Neural cell (in vitro differentiated cells): ENCODE results near the gene HMX1. TPM values are rescaled to one million over a fixed set of nuclear protein-coding genes. Genes with fewer than 3 reads are reported as not detected.

ENCODE experiments used
- H2AFZ ChIP-seq: fragments of 200-600, 300-800 bp; sonication (generic), shearing (Covaris generic); 2 replicates; pipeline ENCODE4 v1.6.0; 2014; ENCODE audit warnings: low read depth, mild to moderate bottlenecking, antibody characterized with exemption, low read length, moderate library complexity
- H3F3A ChIP-seq: fragments of 200-600 bp; shearing (Covaris generic); 2 replicates; pipeline ENCODE4 v1.6.1; 2016; ENCODE audit warnings: mild to moderate bottlenecking, moderate library complexity, mixed read lengths, antibody characterized with exemption, low read length; ENCODE audit not compliant: insufficient read depth, poor library complexity, severe bottlenecking
- H3K27ac ChIP-seq: fragments of 200-600, 300-800 bp; sonication (generic), shearing (Covaris generic); 2 replicates; pipeline ENCODE4 v1.5.1; 2014; ENCODE audit warnings: mild to moderate bottlenecking, low read length, moderate library complexity
- H3K27me3 ChIP-seq: fragments of 300-800, 200-600 bp; sonication (generic), shearing (Covaris generic); 2 replicates; pipeline ENCODE4 v1.6.0; 2014; ENCODE audit warnings: mild to moderate bottlenecking, low read depth, low read length, moderate library complexity; ENCODE audit not compliant: insufficient read depth
- H3K36me3 ChIP-seq: fragments of 300-800, 200-600 bp; sonication (generic), shearing (Covaris generic); 2 replicates; pipeline ENCODE4 v1.5.1; 2014; ENCODE audit warnings: mild to moderate bottlenecking, antibody characterized with exemption, low read length, moderate library complexity; ENCODE audit not compliant: insufficient read depth
- H3K4me2 ChIP-seq: fragments of 300-800, 200-600 bp; sonication (generic), shearing (Covaris generic); 2 replicates; pipeline ENCODE4 v1.6.0; 2014; ENCODE audit warnings: mild to moderate bottlenecking, low read length
- H3K4me3 ChIP-seq: fragments of 300-800, 200-600 bp; sonication (generic), shearing (Covaris generic); 2 replicates; pipeline ENCODE4 v1.5.1; 2014; ENCODE audit warnings: mild to moderate bottlenecking, low read length, moderate library complexity
- H3K79me2 ChIP-seq: fragments of 200-600 bp; shearing (Covaris generic); replicated peaks from 2 replicates; pipeline ENCODE4 v1.6.0; 2014; ENCODE audit warnings: mild to moderate bottlenecking, low read length, moderate library complexity; ENCODE audit not compliant: insufficient read depth
- H3K9ac ChIP-seq: fragments of 300-800, 200-600 bp; sonication (generic), shearing (Covaris generic); 2 replicates; pipeline ENCODE4 v1.6.1; 2016; ENCODE audit warnings: mild to moderate bottlenecking, low read length, mixed read lengths
- H3K9me2 ChIP-seq: fragments of 200-600 bp; shearing (Covaris generic); 2 replicates; pipeline ENCODE4 v1.6.1; 2016; ENCODE audit warnings: mild to moderate bottlenecking, low read length, mixed read lengths; ENCODE audit not compliant: insufficient read depth
- H3K9me3 ChIP-seq: fragments of 200-600, 300-800 bp; sonication (generic), shearing (Covaris generic); 2 replicates; pipeline ENCODE4 v1.6.1; 2016; ENCODE audit warnings: mild to moderate bottlenecking, mixed run types, low read length, moderate library complexity, mixed read lengths
- H4K20me1 ChIP-seq: fragments of 200-600 bp; shearing (Covaris generic); 2 replicates; pipeline ENCODE4 v1.6.1; 2016; ENCODE audit warnings: mild to moderate bottlenecking, mixed run types; ENCODE audit not compliant: insufficient read depth
- CTCF ChIP-seq: fragments of 450-650 bp; IDR thresholded peaks from 2 replicates; pipeline ENCODE4 v1.5.1; 2014; ENCODE audit warnings: antibody characterized with exemption, mild to moderate bottlenecking, moderate library complexity; ENCODE audit not compliant: poor library complexity, severe bottlenecking
- EP300 ChIP-seq: fragments of 450-650 bp; conservative IDR thresholded peaks from 2 replicates; pipeline ENCODE4 v1.6.1; 2014; ENCODE audit warnings: antibody characterized with exemption, mild to moderate bottlenecking, moderate library complexity; ENCODE audit not compliant: poor library complexity, severe bottlenecking
- EZH2 ChIP-seq: fragments of 200-600, 300-800 bp; shearing (Covaris generic), sonication (generic); IDR thresholded peaks from 2 replicates; pipeline ENCODE4 v1.6.1; 2014; ENCODE audit warnings: antibody characterized with exemption, low read length, borderline replicate concordance, mild to moderate bottlenecking; ENCODE audit not compliant: insufficient read depth, poor library complexity, severe bottlenecking
- MXI1 ChIP-seq: fragments of 450-650 bp; conservative IDR thresholded peaks from 2 replicates; pipeline ENCODE4 v1.6.1; 2014; ENCODE audit warnings: antibody characterized with exemption, mild to moderate bottlenecking; ENCODE audit not compliant: poor library complexity, severe bottlenecking
- POLR2AphosphoS5 ChIP-seq: IDR thresholded peaks from 2 replicates; pipeline ENCODE4 v1.6.1; 2012
- RAD21 ChIP-seq: fragments of 450-650 bp; conservative IDR thresholded peaks from 2 replicates; pipeline ENCODE4 v1.6.1; 2014; ENCODE audit warnings: antibody characterized with exemption, mild to moderate bottlenecking, moderate library complexity
- REST ChIP-seq: IDR thresholded peaks from 2 replicates; pipeline ENCODE4 v1.6.1; 2012; ENCODE audit warnings: borderline replicate concordance
- SMC3 ChIP-seq: fragments of 450-650 bp; conservative IDR thresholded peaks from 2 replicates; pipeline ENCODE4 v1.6.1; 2014; ENCODE audit warnings: antibody characterized with exemption, mild to moderate bottlenecking, moderate library complexity; ENCODE audit not compliant: poor library complexity
- TAF1 ChIP-seq: IDR thresholded peaks from 2 replicates; pipeline ENCODE4 v1.6.1; 2012; ENCODE audit warnings: low read depth
- polyA plus RNA-seq: library from polyadenylated mRNA; depleted of rRNA; stranded (reverse); fragments of >200 nt; gene quantifications from 2 replicates; pipeline ENCODE4 v1.2.3, GENCODE V29; 2014

The HMX1 gene
- polyA plus RNA-seq, 1 donor from 2014 or later, result 0.89 TPM

GRCh38 chr4:8819019-8819418 is 52.6 kb downstream of the HMX1 start:
- Histone ChIP-seq H3K4me2 (no peak overlapping the region), H3K27me3 (no peaks in the 10 kb centered on the region)
- TF ChIP-seq REST (no peak), EP300 (no peak), EZH2 (no peak), TAF1 (no peak), CTCF (no peak), POLR2AphosphoS5 (no peak), RAD21 (no peak)

GRCh38 chr4:8818063-8818881 is 53.4 kb downstream of the HMX1 start:
- no peak overlapping the region for H3K27ac ChIP-seq
- no peaks in the 10 kb centered on the region for H3K36me3 ChIP-seq
- no peaks in the 10 kb centered on the region for H3K9me3 ChIP-seq
- TF ChIP-seq CTCF (no peak), POLR2AphosphoS5 (no peak), REST (no peak), RAD21 (no peak), TAF1 (no peak), MXI1 (no peak), EZH2 (no peak), EP300 (no peak), SMC3 (no peak)
- no peak overlapping the region for H3K4me2 ChIP-seq
- no peaks in the 10 kb centered on the region for H3K9me2 ChIP-seq
- no peak overlapping the region for H2AFZ ChIP-seq
- H4K20me1 ChIP-seq, result no peaks in the 10 kb centered on the region
- no peaks in the 10 kb centered on the region for H3F3A ChIP-seq
- no peak overlapping the region for H3K4me3 ChIP-seq
- no peaks in the 10 kb centered on the region for H3K27me3 ChIP-seq
- no peaks in the 10 kb centered on the region for H3K79me2 ChIP-seq
- H3K9ac ChIP-seq, result no peak overlapping the region

More at GRCh38 chr4:8819019-8819418, 52.6 kb downstream of the HMX1 start:
- no peaks in the 10 kb centered on the region for H4K20me1 ChIP-seq
- no peaks in the 10 kb centered on the region for H3K79me2 ChIP-seq
- no peaks in the 10 kb centered on the region for H3F3A ChIP-seq
- H3K9ac ChIP-seq, result no peak overlapping the region
- H3K9me3 ChIP-seq, result no peaks in the 10 kb centered on the region
- H3K36me3 ChIP-seq, result no peaks in the 10 kb centered on the region
- H3K9me2 ChIP-seq, result no peaks in the 10 kb centered on the region
- no peak overlapping the region for H3K27ac ChIP-seq
- no peak overlapping the region for H3K4me3 ChIP-seq
- no peak overlapping the region for H2AFZ ChIP-seq
